Measurements from ENCODE around the gene MACROD2. TPM values are rescaled to one million over a fixed set of nuclear protein-coding genes. Genes with fewer than 3 reads are reported as not detected.
"Not testable (repeated sequence)": the region's sequence is repeated elsewhere in the genome, so short reads cannot be mapped to it uniquely, and the experiment has no call there.

The MACROD2 gene
- total RNA-seq, 2 donors from 2014 or later, result 8.0 to 19.4 TPM

GRCh38 chr20:14223806-14224205 lies 228.5 kb downstream of the MACROD2 start:
- no peak overlapping the region for H3K27ac ChIP-seq
- DNase-seq (ENCODE audit: low spot score), result no peak
- no peaks in the 10 kb centered on the region for H3K27me3 ChIP-seq (replicated peaks; ENCODE audit: insufficient read depth)
- intact Hi-C loops (cut with DNase I), result no loop called here
- H3K4me1 ChIP-seq (replicated peaks), result no peaks in the 10 kb centered on the region
- 92% methylated on average over 3 of the region's 3 CpGs for WGBS
- H3K9me3 ChIP-seq, result no peaks in the 10 kb centered on the region
- H3K36me3 ChIP-seq, result no peaks in the 10 kb centered on the region
- no peak overlapping the region for H3K4me3 ChIP-seq
- TF ChIP-seq POLR2AphosphoS5 (IDR thresholded peaks at IDR 0.05) (no peak), POLR2A (IDR thresholded peaks at IDR 0.05) (no peak), CTCF (IDR thresholded peaks at IDR 0.05) (no peak)

GRCh38 chr20:14226051-14227049 lies 231.0 kb downstream of the MACROD2 start:
- intact Hi-C loops (cut with DNase I); H3K9me3 ChIP-seq; H3K36me3 ChIP-seq; H3K4me1 ChIP-seq (replicated peaks); DNase-seq (ENCODE audit: low spot score); H3K27me3 ChIP-seq (replicated peaks; ENCODE audit: insufficient read depth): not testable (repeated sequence)
- 52% methylated on average over 16 of the region's 53 CpGs for WGBS
- Histone ChIP-seq H3K27ac (peak overlapping the region in 1 of 2 donors; percentile 62), H3K4me3 (peak overlapping the region; percentile 14 to 29)

GRCh38 chr20:14232650-14233049 lies 237.3 kb downstream of the MACROD2 start:
- TF ChIP-seq POLR2AphosphoS5 (IDR thresholded peaks at IDR 0.05) (no peak), CTCF (IDR thresholded peaks at IDR 0.05) (no peak), POLR2A (IDR thresholded peaks at IDR 0.05) (no peak)
- Histone ChIP-seq H3K27ac (no peak overlapping the region), H3K4me3 (no peak overlapping the region), H3K4me1 (replicated peaks) (no peaks in the 10 kb centered on the region), H3K27me3 (replicated peaks; ENCODE audit: insufficient read depth) (no peaks in the 10 kb centered on the region), H3K36me3 (no peaks in the 10 kb centered on the region), H3K9me3 (no peaks in the 10 kb centered on the region)
- DNase-seq (ENCODE audit: low spot score), result no peak
- intact Hi-C loops (cut with DNase I), result no loop called here
- WGBS, result 92% methylated on average over 2 of the region's 2 CpGs

- no peaks in the 10 kb centered on the region for H3K27me3 ChIP-seq (replicated peaks; ENCODE audit: insufficient read depth)
- WGBS, result 26% methylated on average over 2 of the region's 2 CpGs
- no peak for DNase-seq (ENCODE audit: low spot score)
- TF ChIP-seq POLR2A (IDR thresholded peaks at IDR 0.05) (no peak), POLR2AphosphoS5 (IDR thresholded peaks at IDR 0.05) (no peak), CTCF (IDR thresholded peaks at IDR 0.05) (no peak)
- H3K36me3 ChIP-seq, result no peaks in the 10 kb centered on the region
- no peak overlapping the region for H3K27ac ChIP-seq
- H3K4me3 ChIP-seq, result no peak overlapping the region
- intact Hi-C loops (cut with DNase I), result no loop called here
- no peaks in the 10 kb centered on the region for H3K9me3 ChIP-seq
- no peaks in the 10 kb centered on the region for H3K4me1 ChIP-seq (replicated peaks)
These were observed 239.5 kb downstream of the MACROD2 start for GRCh38 chr20:14234666-14235295.

GRCh38 chr20:14235355-14235754 lies 240.0 kb downstream of the MACROD2 start:
- Histone ChIP-seq H3K27ac (no peak overlapping the region), H3K36me3 (no peaks in the 10 kb centered on the region), H3K27me3 (replicated peaks; ENCODE audit: insufficient read depth) (no peaks in the 10 kb centered on the region), H3K4me1 (replicated peaks) (no peaks in the 10 kb centered on the region), H3K9me3 (no peaks in the 10 kb centered on the region), H3K4me3 (no peak overlapping the region)
- no peak for DNase-seq (ENCODE audit: low spot score)
- intact Hi-C loops (cut with DNase I), result no loop called here
- WGBS, result 63% methylated on average over 2 of the region's 2 CpGs
- TF ChIP-seq POLR2AphosphoS5 (IDR thresholded peaks at IDR 0.05), result no peak
- no peak for TF ChIP-seq CTCF (IDR thresholded peaks at IDR 0.05)
- no peak for TF ChIP-seq POLR2A (IDR thresholded peaks at IDR 0.05)
